ENCODE results near the gene PLAA. TPM values are rescaled to one million over a fixed set of nuclear protein-coding genes. Genes with fewer than 3 reads are reported as not detected.
"Not testable (repeated sequence)": the region's sequence is repeated elsewhere in the genome, so short reads cannot be mapped to it uniquely, and the experiment has no call there.

PLAA gene
- total RNA-seq, 8 experiments from 2014 or later, result 34.4 to 49.8 (median 38.5) TPM

- Histone ChIP-seq H3K27ac (no peak overlapping the region), H3K4me3 (no peak overlapping the region), H3K4me1 (replicated peaks in 1 of 2) (no peaks in the 10 kb centered on the region)
- 78 to 100% (median 100%) methylated on average over 1 of the region's 1 CpG; no CpG with 5 or more reads in 2 of the 10 experiments for WGBS, 10 experiments
- no peak for ATAC-seq (replicated peaks in 6 of 8)
- in situ Hi-C loops (cut with MboI; ENCODE audit: low pct_unique_long_range_greater_than_20kb in 2 of 9, low sequenced_read_pairs in 9 of 9, unreplicated experiment in 9 of 9), result no loop called here
These were observed 42.4 kb downstream of the PLAA start for GRCh38 chr9:26904671-26905070.

- Histone ChIP-seq H3K4me1 (replicated peaks in 1 of 2) (no peaks in the 10 kb centered on the region), H3K4me3 (no peak overlapping the region), H3K27ac (no peak overlapping the region)
- in situ Hi-C loops (cut with MboI; ENCODE audit: low pct_unique_long_range_greater_than_20kb in 2 of 9, low sequenced_read_pairs in 9 of 9, unreplicated experiment in 9 of 9), result no loop called here
- WGBS, 10 experiments, result 54 to 100% (median 92%) methylated on average over 1 to 3 of the region's 3 CpGs; no CpG with 5 or more reads in 2 of the 10 experiments
- no peak for ATAC-seq (replicated peaks in 6 of 8)
These were observed 43.0 kb downstream of the PLAA start for GRCh38 chr9:26904070-26904469.

DNA sequence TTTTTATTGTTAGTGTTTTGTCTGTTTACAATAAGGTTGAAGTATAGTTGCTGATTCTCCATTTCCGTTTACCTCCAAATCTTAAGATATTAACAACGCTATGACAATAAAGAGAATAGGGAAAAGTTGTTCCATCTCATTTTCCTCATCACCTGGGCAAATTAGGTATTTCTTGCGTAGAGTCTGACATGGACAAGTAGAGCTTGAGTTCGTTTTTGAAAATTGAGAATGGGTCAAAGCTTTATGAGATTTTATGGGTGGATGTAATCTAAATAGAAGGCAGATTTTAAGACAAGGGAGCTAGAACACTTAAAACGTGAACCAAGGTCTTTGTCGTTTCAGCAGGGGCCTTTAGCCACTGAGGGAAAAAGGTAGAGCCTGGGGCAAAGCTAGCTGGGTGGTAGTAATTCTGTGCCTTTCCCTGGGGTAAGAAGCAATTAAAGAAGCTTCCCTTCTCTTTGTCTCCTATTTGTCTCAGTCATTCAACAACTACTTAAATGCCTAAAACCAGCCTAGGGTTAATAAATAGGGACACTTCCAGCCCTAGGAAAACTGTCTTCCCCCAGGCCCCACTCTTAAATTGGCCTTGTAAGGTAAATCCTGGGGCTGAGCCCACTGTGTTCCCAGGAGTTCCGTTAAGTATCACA is 53.9 kb downstream of the PLAA start:
- ATAC-seq (replicated peaks in 6 of 8), result no peak
- peaks cover 6 to 10% of the 10 kb centered on the region in 2 donors for H3K4me1 ChIP-seq (replicated peaks in 1 of 2)
- in situ Hi-C loops (cut with MboI; ENCODE audit: low pct_unique_long_range_greater_than_20kb in 2 of 9, low sequenced_read_pairs in 9 of 9, unreplicated experiment in 9 of 9), result no loop called here
- peak overlapping the region; percentile 90 to 99 (median 93) for H3K4me3 ChIP-seq
- peak overlapping the region; percentile 10 to 98 for H3K27ac ChIP-seq
- 0 to 52% (median 33%) methylated on average over 2 to 7 of the region's 7 CpGs for WGBS, 10 experiments

- WGBS, 10 experiments, result 0 to 8% (median 2%) methylated on average over 2 to 24 of the region's 70 CpGs; no CpG with 5 or more reads in 1 of the 10 experiments
- in situ Hi-C loops (cut with MboI; ENCODE audit: low pct_unique_long_range_greater_than_20kb in 2 of 9, low sequenced_read_pairs in 9 of 9, unreplicated experiment in 9 of 9), result no loop called here
- peak within 1 kb of the TSS; percentile 90 to 99 (median 93) for H3K4me3 ChIP-seq
These were observed 54.6 kb downstream of the PLAA start, which contains the start of gene CAAP1 for GRCh38 chr9:26892251-26893029. TSS of gene CAAP1 (minus strand) at chr9:26892802. CDS start at chr9:26892715, 87 bp downstream.

DNA sequence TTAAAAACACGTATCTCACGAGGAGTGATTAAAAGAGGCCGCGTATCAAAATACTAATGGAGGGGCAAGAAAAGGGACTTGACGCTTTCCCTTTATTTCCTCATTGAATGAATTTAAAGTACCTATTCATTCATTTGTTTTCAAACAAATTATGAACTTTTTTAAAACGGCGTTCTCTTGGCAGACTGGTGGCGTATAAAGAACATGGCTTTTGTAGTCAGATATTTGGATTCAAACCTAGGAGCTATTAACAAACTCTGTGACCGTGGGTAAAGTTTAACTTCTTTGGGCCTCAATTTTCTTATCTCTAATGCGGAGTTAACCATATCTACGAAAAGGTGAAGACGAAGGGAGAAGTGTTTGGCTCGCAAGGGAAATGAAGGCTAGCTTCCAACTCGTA is 55.3 kb downstream of the PLAA start:
- ATAC-seq (replicated peaks in 6 of 8), result peak in 1 of 8 experiments; percentile 0
- in situ Hi-C loops (cut with MboI; ENCODE audit: low pct_unique_long_range_greater_than_20kb in 2 of 9, low sequenced_read_pairs in 9 of 9, unreplicated experiment in 9 of 9), result no loop called here
- whole genome bisulfite sequencing, 10 experiments, result 0 to 2% (median 0%) methylated on average over 3 to 14 of the region's 14 CpGs
- Histone ChIP-seq H3K4me3 (peak overlapping the region; percentile 90 to 99 (median 93)), H3K4me1 (replicated peaks in 1 of 2) (peaks cover 6 to 10% of the 10 kb centered on the region in 2 donors), H3K27ac (peak overlapping the region; percentile 95 to 98)

More at GRCh38 chr9:26892251-26893029, 54.6 kb downstream of the PLAA start, which contains the start of gene CAAP1:
- Histone ChIP-seq H3K4me1 (replicated peaks in 1 of 2) (peaks cover 6 to 10% of the 10 kb centered on the region in 2 donors), H3K27ac (peak within 1 kb of the TSS; percentile 95 to 98)
- ATAC-seq (replicated peaks in 6 of 8), result peak; percentile 91 to 98 (median 96)

- H3K4me3 ChIP-seq, result no peak overlapping the region
- peaks cover 6 to 10% of the 10 kb centered on the region in 2 donors for H3K4me1 ChIP-seq (replicated peaks in 1 of 2)
- no peak for ATAC-seq (replicated peaks in 6 of 8)
- no peak overlapping the region for H3K27ac ChIP-seq
- in situ Hi-C loops (cut with MboI; ENCODE audit: low pct_unique_long_range_greater_than_20kb in 2 of 9, low sequenced_read_pairs in 9 of 9, unreplicated experiment in 9 of 9), result no loop called here
- WGBS, 10 experiments, result 78 to 100% (median 91%) methylated on average over 1 of the region's 1 CpG; no CpG with 5 or more reads in 3 of the 10 experiments
These were observed 58.8 kb downstream of the PLAA start for GRCh38 chr9:26888271-26888670.

DNA sequence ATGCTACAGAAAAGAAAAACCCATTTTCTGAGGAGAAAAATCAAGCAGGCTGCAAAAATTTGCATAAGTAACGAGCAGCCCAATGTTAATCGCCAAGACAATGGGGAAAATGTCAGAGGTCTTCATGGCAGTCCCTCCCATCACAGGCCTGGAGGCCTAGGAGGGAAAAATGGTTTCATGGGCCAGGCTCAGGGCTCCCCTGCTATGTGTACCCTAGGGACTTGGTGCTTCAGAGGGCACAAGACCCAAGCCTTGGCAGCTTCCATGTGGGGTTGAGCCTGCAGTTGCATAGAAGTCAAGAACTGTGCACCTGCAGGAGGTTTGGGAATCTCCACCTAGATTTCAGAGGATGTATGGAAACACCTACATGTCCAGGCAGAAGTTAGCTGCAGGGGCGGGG is 64.9 kb downstream of the PLAA start:
- 80 to 100% (median 100%) methylated on average over 1 to 2 of the region's 3 CpGs; no CpG with 5 or more reads in 3 of the 10 experiments for WGBS, 10 experiments
- ATAC-seq (replicated peaks in 6 of 8), result no peak
- Histone ChIP-seq H3K4me3 (no peak overlapping the region), H3K27ac (no peak overlapping the region), H3K4me1 (replicated peaks in 1 of 2) (no peaks in the 10 kb centered on the region)
- in situ Hi-C loops (cut with MboI; ENCODE audit: low pct_unique_long_range_greater_than_20kb in 2 of 9, low sequenced_read_pairs in 9 of 9, unreplicated experiment in 9 of 9), result no loop called here

- Histone ChIP-seq H3K4me1 (replicated peaks in 1 of 2) (no peaks in the 10 kb centered on the region), H3K27ac (no peak overlapping the region), H3K4me3 (no peak overlapping the region)
- in situ Hi-C loops (cut with MboI; ENCODE audit: low pct_unique_long_range_greater_than_20kb in 2 of 9, low sequenced_read_pairs in 9 of 9, unreplicated experiment in 9 of 9), result no loop called here
- no peak for ATAC-seq (replicated peaks in 6 of 8)
- WGBS, 10 experiments, result 93 to 100% (median 100%) methylated on average over 1 to 4 of the region's 4 CpGs; no CpG with 5 or more reads in 3 of the 10 experiments
These were observed 66.8 kb downstream of the PLAA start for GRCh38 chr9:26880262-26880661.

DNA sequence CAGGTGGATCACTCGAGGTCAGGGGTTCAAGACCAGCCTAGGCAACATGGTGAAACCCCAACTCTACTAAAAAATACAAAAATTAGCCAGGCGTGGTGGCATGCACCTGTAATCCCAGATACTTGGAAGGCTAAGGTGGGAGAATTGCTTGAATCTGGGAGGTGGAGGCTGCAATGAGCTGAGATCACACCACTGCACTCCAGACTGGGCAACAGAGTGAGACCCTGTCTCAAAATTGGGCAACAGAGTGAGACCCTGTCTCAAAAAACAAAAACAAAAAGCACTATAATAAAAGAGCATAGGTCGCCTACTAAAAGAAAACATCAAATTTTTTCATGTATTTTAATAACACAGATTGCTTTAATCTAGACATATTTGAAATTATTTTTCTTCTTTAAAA is 71.9 kb downstream of the PLAA start:
- in situ Hi-C loops (cut with MboI; ENCODE audit: low pct_unique_long_range_greater_than_20kb in 2 of 9, low sequenced_read_pairs in 9 of 9, unreplicated experiment in 9 of 9); ATAC-seq (replicated peaks in 6 of 8); H3K27ac ChIP-seq; H3K4me1 ChIP-seq (replicated peaks in 1 of 2); H3K4me3 ChIP-seq: not testable (repeated sequence)
- 80 to 100% (median 100%) methylated on average over 1 to 3 of the region's 3 CpGs for WGBS, 10 experiments

DNA sequence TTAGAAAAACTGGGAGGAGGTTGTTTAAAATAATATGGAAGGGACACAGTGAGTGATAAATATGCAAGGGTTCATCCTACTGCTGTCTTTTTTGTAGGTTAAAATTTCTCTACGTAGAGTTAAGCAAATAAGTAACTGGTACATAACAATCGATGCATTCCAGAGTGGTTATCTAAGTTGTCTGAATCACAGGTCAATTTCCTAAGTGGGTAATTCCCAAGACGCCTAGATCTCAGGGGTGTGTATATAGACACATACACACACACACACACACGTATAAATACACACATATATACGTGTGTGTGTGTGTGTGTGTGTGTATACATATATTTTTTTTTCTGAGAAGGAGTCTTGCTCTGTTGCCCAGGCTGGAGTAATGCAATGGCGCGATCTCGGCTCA is 76.8 kb downstream of the PLAA start:
- no peak overlapping the region for H3K27ac ChIP-seq
- no peak overlapping the region for H3K4me3 ChIP-seq
- 80 to 95% (median 81%) methylated on average over 1 to 3 of the region's 8 CpGs; no CpG with 5 or more reads in 4 of the 10 experiments for WGBS, 10 experiments
- ATAC-seq (replicated peaks in 6 of 8), result no peak
- no peaks in the 10 kb centered on the region for H3K4me1 ChIP-seq (replicated peaks in 1 of 2)
- in situ Hi-C loops (cut with MboI; ENCODE audit: low pct_unique_long_range_greater_than_20kb in 2 of 9, low sequenced_read_pairs in 9 of 9, unreplicated experiment in 9 of 9), result loop anchor here in 3 of 9 experiments (25.0 kb wide), 3 partner anchors 133 to 908 kb away; no protein-coding TSS in a partner anchor

GRCh38 chr9:26863074-26863473 is 84.0 kb downstream of the PLAA start:
- WGBS, 10 experiments, result 0 to 60% (median 38%) methylated on average over 1 of the region's 1 CpG; no CpG with 5 or more reads in 1 of the 10 experiments
- in situ Hi-C loops (cut with MboI; ENCODE audit: low pct_unique_long_range_greater_than_20kb in 2 of 9, low sequenced_read_pairs in 9 of 9, unreplicated experiment in 9 of 9), result loop anchor here in 3 of 9 experiments (25.0 kb wide), 3 partner anchors 126 to 901 kb away; no protein-coding TSS in a partner anchor

DNA sequence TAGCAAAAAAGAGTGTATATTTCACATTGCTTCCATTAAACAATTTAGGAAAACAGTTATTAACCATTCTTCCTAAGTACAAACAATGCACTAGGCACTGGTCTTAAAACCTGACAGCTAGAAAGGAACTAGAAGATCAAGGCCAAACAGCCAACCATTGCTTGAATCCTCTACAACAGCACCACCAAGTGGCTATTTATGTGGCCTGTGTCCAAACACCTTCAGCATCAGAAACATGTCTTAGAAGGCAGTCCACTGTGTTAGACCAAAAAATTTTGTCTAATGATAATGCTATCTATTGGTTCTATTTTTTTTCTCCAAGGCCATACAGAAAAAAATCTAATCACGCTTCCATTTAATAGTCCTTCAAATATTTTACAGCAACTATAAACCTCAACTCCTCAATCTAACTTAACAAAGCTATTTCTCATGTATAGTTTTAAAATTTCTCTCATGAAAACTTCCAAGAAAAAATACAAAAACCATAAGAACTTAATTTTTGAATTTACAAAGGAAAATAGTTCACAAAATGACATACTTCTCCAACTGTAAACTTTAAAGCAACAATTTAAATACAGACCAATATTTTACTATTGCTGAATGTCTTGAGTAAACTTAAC is 90.5 kb downstream of the PLAA start:
- in situ Hi-C loops (cut with MboI; ENCODE audit: low pct_unique_long_range_greater_than_20kb in 2 of 9, low sequenced_read_pairs in 9 of 9, unreplicated experiment in 9 of 9), result loop anchor here in 3 of 9 experiments (10.0 to 25.0 kb wide), 4 partner anchors 102 to 894 kb away; no protein-coding TSS in a partner anchor
- H3K27ac ChIP-seq, result no peak overlapping the region
- peak; percentile 26 to 82 (median 67) for ATAC-seq (replicated peaks in 6 of 8)

More at GRCh38 chr9:26863074-26863473, 84.0 kb downstream of the PLAA start:
- no peak overlapping the region for H3K4me3 ChIP-seq
- no peak overlapping the region for H3K27ac ChIP-seq
- peak in 3 of 8 experiments; percentile 47 to 63 (median 48) for ATAC-seq (replicated peaks in 6 of 8)
- H3K4me1 ChIP-seq (replicated peaks in 1 of 2), result no peaks in the 10 kb centered on the region

More for the DNA sequence above, 90.5 kb downstream of the PLAA start:
- H3K4me3 ChIP-seq, result no peak overlapping the region
- WGBS, 10 experiments, result 0 to 93% (median 75%) methylated on average over 1 of the region's 1 CpG; no CpG with 5 or more reads in 3 of the 10 experiments
- no peaks in the 10 kb centered on the region for H3K4me1 ChIP-seq (replicated peaks in 1 of 2)

All from motor neuron (in vitro differentiated cells).